Esophagus muscularis mucosa (tissue), 4 donors: ENCODE data around the gene GPC5.

Source experiments
- CTCF ChIP-seq, 3 experiments: fragments of 200-600 bp in 2 of 3; fragments of 450-650 bp in 1 of 3; sonication (generic) in 2 of 3; IDR thresholded peaks; one replicate each; pipeline ENCODE4 v1.5.1; 2017 to 2019; ENCODE audit warnings: antibody characterized with exemption in 3 of 3, mild to moderate bottlenecking in 2 of 3, moderate library complexity in 1 of 3
- EP300 ChIP-seq: sonication (generic); formaldehyde crosslinking; IDR thresholded peaks from one replicate; pipeline ENCODE4 v1.6.1; 2017; ENCODE audit warnings: antibody characterized with exemption
- POLR2A ChIP-seq: fragments of 450-650 bp; IDR thresholded peaks from one replicate; pipeline ENCODE4 v1.6.1; 2017; ENCODE audit warnings: antibody characterized with exemption, moderate library complexity, mild to moderate bottlenecking, low read depth

GRCh38 chr13:92547266-92547665, 1148.8 kb downstream of the GPC5 start:
- no peak for TF ChIP-seq EP300
- no peak for TF ChIP-seq POLR2A
- no peak for TF ChIP-seq CTCF (IDR thresholded peaks at IDR 0.05)
